ES-I3 (cell line): ENCODE measurements around the gene CARD18.

Source experiments
- H3K36me3 ChIP-seq: 2 replicates; pipeline ENCODE4 v1.6.1; 2013; ENCODE audit warnings: mild to moderate bottlenecking, low read length, control low read depth, moderate library complexity; ENCODE audit not compliant: insufficient read depth
- H3K4me1 ChIP-seq: 2 replicates; pipeline ENCODE4 v1.6.1; 2013; ENCODE audit warnings: mild to moderate bottlenecking, control low read depth, low read length; ENCODE audit not compliant: insufficient read depth
- H3K9ac ChIP-seq: 2 replicates; pipeline ENCODE4 v1.6.1; 2013; ENCODE audit warnings: low read depth, mild to moderate bottlenecking, low read length, moderate library complexity
- H3K9me3 ChIP-seq: 2 replicates; pipeline ENCODE4 v1.6.1; 2013; ENCODE audit warnings: mild to moderate bottlenecking, low read length, moderate library complexity; ENCODE audit not compliant: control insufficient read depth, insufficient read depth

CARD18 gene

GRCh38 chr11:105139669-105140068 lies at the start of gene CARD18:
CARD18 (minus strand) TSS chr11:105139769; CDS start chr11:105139726, 43 bp downstream.
- H3K4me1 ChIP-seq = no peaks in the 10 kb centered on the region
- no peaks in the 10 kb centered on the region for H3K36me3 ChIP-seq
- no peaks in the 10 kb centered on the region for H3K9me3 ChIP-seq
- H3K9ac ChIP-seq = no peak within 1 kb of the TSS

GRCh38 chr11:105183987-105184386 lies 44.4 kb upstream of the CARD18 start:
- H3K4me1 ChIP-seq = no peaks in the 10 kb centered on the region
- H3K9me3 ChIP-seq = no peaks in the 10 kb centered on the region
- no peaks in the 10 kb centered on the region for H3K36me3 ChIP-seq
- no peak overlapping the region for H3K9ac ChIP-seq

- Histone ChIP-seq H3K9me3 (no peaks in the 10 kb centered on the region), H3K4me1 (no peaks in the 10 kb centered on the region), H3K9ac (no peak overlapping the region), H3K36me3 (no peaks in the 10 kb centered on the region)
These were observed 43.9 kb upstream of the CARD18 start for GRCh38 chr11:105183426-105183825.

GRCh38 chr11:105181521-105181920 lies 42.0 kb upstream of the CARD18 start:
- H3K4me1 ChIP-seq = no peaks in the 10 kb centered on the region
- H3K9ac ChIP-seq = no peak overlapping the region
- no peaks in the 10 kb centered on the region for H3K9me3 ChIP-seq
- H3K36me3 ChIP-seq = no peaks in the 10 kb centered on the region

- Histone ChIP-seq H3K36me3 (no peaks in the 10 kb centered on the region), H3K9ac (no peak overlapping the region), H3K4me1 (no peaks in the 10 kb centered on the region), H3K9me3 (no peaks in the 10 kb centered on the region)
These were observed 41.5 kb upstream of the CARD18 start for GRCh38 chr11:105181100-105181499.

- Histone ChIP-seq H3K9ac (no peak overlapping the region), H3K9me3 (no peaks in the 10 kb centered on the region), H3K4me1 (no peaks in the 10 kb centered on the region), H3K36me3 (no peaks in the 10 kb centered on the region)
These were observed 40.1 kb upstream of the CARD18 start for GRCh38 chr11:105179542-105180278.

GRCh38 chr11:105177658-105178057 lies 38.1 kb upstream of the CARD18 start:
- no peaks in the 10 kb centered on the region for H3K36me3 ChIP-seq
- no peaks in the 10 kb centered on the region for H3K9me3 ChIP-seq
- no peak overlapping the region for H3K9ac ChIP-seq
- H3K4me1 ChIP-seq = no peaks in the 10 kb centered on the region

GRCh38 chr11:105168457-105168856 lies 28.9 kb upstream of the CARD18 start:
- Histone ChIP-seq H3K9ac (no peak overlapping the region), H3K4me1 (no peaks in the 10 kb centered on the region), H3K9me3 (no peaks in the 10 kb centered on the region), H3K36me3 (no peaks in the 10 kb centered on the region)

GRCh38 chr11:105167244-105167643 lies 27.7 kb upstream of the CARD18 start:
- Histone ChIP-seq H3K9ac (no peak overlapping the region), H3K4me1 (no peaks in the 10 kb centered on the region), H3K36me3 (no peaks in the 10 kb centered on the region), H3K9me3 (no peaks in the 10 kb centered on the region)

GRCh38 chr11:105164208-105164607 lies 24.6 kb upstream of the CARD18 start:
- H3K4me1 ChIP-seq = no peaks in the 10 kb centered on the region

GRCh38 chr11:105162506-105162905 lies 22.9 kb upstream of the CARD18 start:
- no peaks in the 10 kb centered on the region for H3K36me3 ChIP-seq
- H3K4me1 ChIP-seq = no peaks in the 10 kb centered on the region
- H3K9me3 ChIP-seq = no peaks in the 10 kb centered on the region; the same call in 1 of the 2 replicates
- no peak overlapping the region for H3K9ac ChIP-seq

More at GRCh38 chr11:105164208-105164607, 24.6 kb upstream of the CARD18 start:
- H3K9ac ChIP-seq = no peak overlapping the region
- no peaks in the 10 kb centered on the region for H3K9me3 ChIP-seq
- H3K36me3 ChIP-seq = no peaks in the 10 kb centered on the region

- Histone ChIP-seq H3K36me3 (no peaks in the 10 kb centered on the region), H3K9ac (no peak overlapping the region), H3K9me3 (no peaks in the 10 kb centered on the region; the same call in 1 of the 2 replicates), H3K4me1 (no peaks in the 10 kb centered on the region)
These were observed 18.9 kb upstream of the CARD18 start for GRCh38 chr11:105158436-105158835.

- Histone ChIP-seq H3K36me3 (no peaks in the 10 kb centered on the region), H3K9me3 (no peaks in the 10 kb centered on the region; the same call in 1 of the 2 replicates)
These were observed 17.2 kb upstream of the CARD18 start for GRCh38 chr11:105156720-105157119.

GRCh38 chr11:105156231-105156630 lies 16.7 kb upstream of the CARD18 start:
- no peak overlapping the region for H3K9ac ChIP-seq
- no peaks in the 10 kb centered on the region; the same call in 1 of the 2 replicates for H3K9me3 ChIP-seq

More at GRCh38 chr11:105156720-105157119, 17.2 kb upstream of the CARD18 start:
- H3K4me1 ChIP-seq = no peaks in the 10 kb centered on the region
- no peak overlapping the region for H3K9ac ChIP-seq

GRCh38 chr11:105155679-105156078 lies 16.1 kb upstream of the CARD18 start:
- H3K4me1 ChIP-seq = no peaks in the 10 kb centered on the region
- H3K9ac ChIP-seq = no peak overlapping the region
- no peaks in the 10 kb centered on the region for H3K36me3 ChIP-seq
- H3K9me3 ChIP-seq = no peaks in the 10 kb centered on the region; the same call in 1 of the 2 replicates

More at GRCh38 chr11:105156231-105156630, 16.7 kb upstream of the CARD18 start:
- H3K4me1 ChIP-seq = no peaks in the 10 kb centered on the region
- no peaks in the 10 kb centered on the region for H3K36me3 ChIP-seq
